Measurements from ENCODE around the gene RLF.

The RLF gene

DNA sequence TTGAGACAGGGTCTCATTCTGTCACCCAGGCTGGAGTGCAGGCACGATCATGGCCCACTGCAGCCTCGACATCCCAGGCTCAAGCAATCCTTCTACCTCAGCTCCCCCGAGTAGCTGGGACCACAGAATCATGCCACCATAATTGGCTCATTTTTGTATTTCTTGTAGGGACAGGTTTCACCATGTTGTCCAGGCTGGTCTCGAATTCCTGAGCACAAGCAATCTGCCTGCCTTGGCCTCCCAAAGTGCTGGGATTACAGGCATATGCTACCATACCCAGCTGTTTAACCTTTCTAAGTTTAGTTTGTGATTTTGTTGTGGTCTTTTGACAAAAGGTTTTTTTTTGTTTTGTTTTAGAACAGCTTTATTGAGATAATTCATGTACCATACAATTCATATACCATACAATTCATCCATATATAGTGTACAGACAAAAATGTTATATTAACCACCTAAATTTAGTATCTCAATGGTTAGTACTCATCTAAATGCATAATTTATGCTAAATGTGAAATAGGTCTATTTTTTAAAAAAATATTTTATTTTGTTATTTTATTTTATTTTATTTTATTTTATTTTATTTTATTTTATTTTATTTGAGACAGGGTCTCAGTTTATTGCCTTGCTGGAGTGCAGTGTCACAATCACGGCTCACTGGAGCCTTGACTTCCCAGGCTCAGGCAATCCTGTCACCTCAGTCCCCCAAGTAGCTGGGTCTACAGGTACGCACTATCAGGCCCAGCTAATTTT, 105.8 kb downstream of the RLF start:
- no peak overlapping the region for H3K4me3 ChIP-seq
- H3K27ac ChIP-seq: peak overlapping the region in 7 of 21 experiments; percentile 9 to 68 (median 45)

GRCh38 chr1:40267767-40268187, 106.6 kb downstream of the RLF start:
- Histone ChIP-seq H3K4me3 (no peak overlapping the region), H3K27ac (peak overlapping the region in 5 of 21 experiments; percentile 27 to 73 (median 68))

DNA sequence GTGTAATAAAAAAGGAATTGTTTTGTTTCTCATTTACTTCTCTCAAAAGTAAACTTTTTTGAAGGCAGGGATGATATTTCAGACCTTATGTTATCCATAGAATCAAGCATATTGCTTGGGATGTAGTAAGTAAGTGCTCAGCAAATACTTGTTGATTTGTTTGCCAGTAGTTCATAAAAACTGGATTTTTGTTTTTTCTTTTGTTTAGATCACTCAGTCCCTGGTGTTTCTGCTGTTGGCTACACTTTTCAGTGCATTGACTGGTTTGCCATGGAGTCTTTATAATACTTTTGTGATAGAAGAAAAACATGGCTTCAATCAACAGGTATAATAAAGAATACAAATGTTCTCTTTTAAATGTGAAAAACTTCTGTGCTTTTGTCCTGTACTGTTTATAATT, 107.0 kb downstream of the RLF start:
- peak overlapping the region in 6 of 21 experiments; percentile 14 to 73 (median 47) for H3K27ac ChIP-seq
- H3K4me3 ChIP-seq: no peak overlapping the region

GRCh38 chr1:40270152-40270834, 109.1 kb downstream of the RLF start:
- Histone ChIP-seq H3K27ac (no peak overlapping the region), H3K4me3 (no peak overlapping the region)

GRCh38 chr1:40272653-40273213, 111.5 kb downstream of the RLF start:
- Histone ChIP-seq H3K4me3 (no peak overlapping the region), H3K27ac (no peak overlapping the region)

DNA sequence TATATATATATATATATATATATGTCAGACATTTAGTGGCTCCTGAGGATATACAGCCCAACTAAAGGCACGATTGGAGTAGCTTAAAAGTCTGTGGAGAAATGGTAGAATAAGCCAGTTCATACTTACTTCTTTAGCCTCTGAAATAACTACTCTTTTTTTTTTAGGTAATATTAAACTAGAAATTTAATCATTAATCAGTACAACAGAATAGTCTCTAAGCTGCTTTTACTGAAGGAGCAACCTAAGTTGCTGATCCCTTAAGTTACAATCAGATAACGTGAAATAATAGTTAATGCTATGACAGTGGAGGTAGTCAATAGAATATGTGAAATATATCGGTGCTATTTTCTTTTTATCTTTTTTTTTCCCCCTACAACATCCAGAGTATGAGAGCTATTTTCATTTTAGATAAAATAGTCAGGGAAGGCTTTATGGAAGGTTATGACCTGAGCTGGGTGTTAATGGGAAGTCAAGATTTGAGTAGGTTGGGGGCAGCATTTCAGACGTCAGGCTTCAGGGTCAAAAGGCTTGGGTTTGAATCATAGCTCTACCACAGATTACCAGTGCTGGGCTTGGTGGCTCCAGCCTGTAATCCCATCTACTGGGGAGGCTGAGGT, 112.5 kb downstream of the RLF start:
- no peak overlapping the region for H3K4me3 ChIP-seq
- no peak overlapping the region for H3K27ac ChIP-seq

DNA sequence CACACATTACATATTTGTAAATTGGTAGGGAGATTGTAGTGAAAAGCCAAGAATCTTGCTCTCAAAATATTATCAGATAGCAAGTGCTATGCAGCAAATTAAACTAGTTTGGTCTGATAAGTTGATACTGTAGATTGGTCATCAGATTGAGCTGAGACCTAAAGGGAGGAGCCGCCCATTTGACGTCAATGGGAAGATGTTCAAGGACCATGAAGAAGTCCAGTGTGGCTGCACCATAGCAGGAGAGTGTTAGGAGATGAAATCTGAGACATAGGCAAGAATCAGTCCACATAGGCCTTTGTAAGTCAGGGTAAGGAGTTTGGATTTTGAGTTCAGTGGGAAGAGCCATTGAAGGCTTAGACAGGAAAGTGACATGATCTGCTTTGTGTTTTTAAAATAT, 113.1 kb downstream of the RLF start:
- H3K4me3 ChIP-seq: no peak overlapping the region
- no peak overlapping the region for H3K27ac ChIP-seq

GRCh38 chr1:40276122-40276521, 114.9 kb downstream of the RLF start:
- Histone ChIP-seq H3K4me3 (no peak overlapping the region), H3K27ac (no peak overlapping the region)

DNA sequence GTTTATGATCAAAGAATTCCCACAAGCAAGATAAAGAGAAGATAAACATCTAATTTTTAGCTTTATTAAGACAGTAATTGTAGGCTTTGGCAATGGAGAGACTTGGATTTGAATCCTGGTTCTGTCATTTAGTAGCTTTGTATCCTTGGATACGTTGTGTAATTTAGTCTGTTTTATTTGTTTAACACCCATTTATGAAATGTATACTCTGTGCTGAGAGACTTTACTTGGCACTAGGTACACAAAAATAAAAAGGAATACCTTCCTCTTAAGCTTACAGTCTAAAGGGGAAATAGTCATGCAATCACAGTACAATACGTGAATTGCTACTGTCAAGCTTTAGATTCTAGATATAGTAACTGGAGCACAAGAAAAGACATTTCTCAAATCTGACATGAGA, 120.7 kb downstream of the RLF start:
- Histone ChIP-seq H3K4me3 (no peak overlapping the region), H3K27ac (no peak overlapping the region)

All from skin epidermis (tissue), 12 donors.